Ishikawa (cell line): Measurements from ENCODE around the gene EIF6.

ENCODE experiments used
- CEBPB ChIP-seq: IDR thresholded peaks from 2 replicates; pipeline ENCODE4 v1.6.1; 2012
- CREB1 ChIP-seq: IDR thresholded peaks from 2 replicates; pipeline ENCODE4 v1.6.1; 2012; ENCODE audit warnings: low read depth
- EGR1 ChIP-seq: IDR thresholded peaks from 2 replicates; pipeline ENCODE4 v1.6.1; 2012
- EP300 ChIP-seq: IDR thresholded peaks from 2 replicates; pipeline ENCODE4 v1.6.1; 2012; ENCODE audit warnings: borderline replicate concordance
- FOXM1 ChIP-seq: IDR thresholded peaks from 2 replicates; pipeline ENCODE4 v1.6.1; 2012; ENCODE audit warnings: low read depth, borderline replicate concordance
- MAX ChIP-seq: IDR thresholded peaks from 2 replicates; pipeline ENCODE4 v1.6.1; 2012
- NFIC ChIP-seq: IDR thresholded peaks from 2 replicates; pipeline ENCODE4 v1.6.1; 2012
- RAD21 ChIP-seq: IDR thresholded peaks from 2 replicates; pipeline ENCODE4 v1.6.1; 2012; ENCODE audit warnings: low read depth
- REST ChIP-seq: IDR thresholded peaks from 2 replicates; pipeline ENCODE4 v1.6.1; 2012; ENCODE audit warnings: low read depth, mild to moderate bottlenecking
- TAF1 ChIP-seq: IDR thresholded peaks from 2 replicates; pipeline ENCODE4 v1.6.1; 2012; ENCODE audit warnings: low read depth, mild to moderate bottlenecking
- TCF12 ChIP-seq: IDR thresholded peaks from 2 replicates; pipeline ENCODE4 v1.6.1; 2012; ENCODE audit warnings: low read depth
- TEAD4 ChIP-seq: IDR thresholded peaks from 2 replicates; pipeline ENCODE4 v1.6.1; 2012
- USF1 ChIP-seq: IDR thresholded peaks from 2 replicates; pipeline ENCODE4 v1.6.1; 2012
- YY1 ChIP-seq: IDR thresholded peaks from 2 replicates; pipeline ENCODE4 v1.6.1; 2012; ENCODE audit warnings: low read depth
- ZBTB7A ChIP-seq: IDR thresholded peaks from 2 replicates; pipeline ENCODE4 v1.6.1; 2012; ENCODE audit warnings: low read depth

Gene EIF6

GRCh38 chr20:35240083-35240810 lies 44.3 kb downstream of the EIF6 start:
- TF ChIP-seq FOXM1 (no peak), TEAD4 (no peak), CEBPB (peak; percentile 36; the same call in 1 of the 2 replicates)

GRCh38 chr20:35238735-35239134 lies 45.8 kb downstream of the EIF6 start:
- TF ChIP-seq NFIC: no peak
- no peak for TF ChIP-seq TAF1

- TF ChIP-seq ZBTB7A (no peak), USF1 (no peak), FOXM1 (no peak), REST (no peak), YY1 (no peak), EGR1 (no peak), NFIC (no peak), CEBPB (no peak), TAF1 (no peak), TCF12 (no peak), RAD21 (no peak), MAX (no peak), EP300 (no peak), CREB1 (no peak), TEAD4 (no peak)
Observed at GRCh38 chr20:35238170-35238569, 46.4 kb downstream of the EIF6 start.

- TF ChIP-seq YY1: no peak
- TF ChIP-seq RAD21: no peak
- no peak for TF ChIP-seq MAX
- TF ChIP-seq ZBTB7A: no peak
- no peak for TF ChIP-seq FOXM1
- TF ChIP-seq USF1: no peak
- TF ChIP-seq TEAD4: no peak
Observed at GRCh38 chr20:35237486-35237885, 47.1 kb downstream of the EIF6 start.

GRCh38 chr20:35235881-35236280 lies 48.7 kb downstream of the EIF6 start:
- no peak for TF ChIP-seq TEAD4

- TF ChIP-seq FOXM1 (no peak), RAD21 (no peak), TAF1 (no peak), EGR1 (no peak), CEBPB (no peak), USF1 (no peak), REST (no peak), MAX (no peak), NFIC (no peak), EP300 (no peak), TEAD4 (no peak), ZBTB7A (no peak), TCF12 (no peak), YY1 (no peak), CREB1 (no peak)
Observed at GRCh38 chr20:35232575-35232974, 52.0 kb downstream of the EIF6 start.
